Activated CD8-positive, alpha-beta memory T cell treated with anti-CD3 and anti-CD28 coated beads, Interleukin-2, amount 10 ng/mL, durations not matched to agents 7 days and 5 days (primary cell): ENCODE results near the gene SNRNP35. TPM values are rescaled to one million over a fixed set of nuclear protein-coding genes. Genes with fewer than 3 reads are reported as not detected.
"Not testable (repeated sequence)": the region's sequence is repeated elsewhere in the genome, so short reads cannot be mapped to it uniquely, and the experiment has no call there.

ENCODE experiments used
- ATAC-seq: fragments of 150-1000 bp; cut with Tn5 transposase; one replicate; pipeline ENCODE4 v1.10.0; 2021; ENCODE audit warnings: moderate library complexity
- CTCF ChIA-PET: fragments of 350-600 bp; sonication (Branson Sonifier 250); formaldehyde crosslinking; loops from one replicate; lab custom pipeline; 2021; ENCODE audit warnings: antibody characterized with exemption; lab: Charles Lee
- DNase-seq: peaks from one replicate; pipeline ENCODE4 v3.0.0-alpha.2; 2020
- H3K27ac Mint-ChIP-seq: one replicate; pipeline ENCODE4 v1.8.0; 2021; ENCODE audit warnings: mild to moderate bottlenecking, mixed read lengths
- H3K27me3 Mint-ChIP-seq: one replicate; pipeline ENCODE4 v1.8.0; 2021; ENCODE audit warnings: mixed read lengths
- H3K36me3 Mint-ChIP-seq: one replicate; pipeline ENCODE4 v1.8.0; 2021; ENCODE audit warnings: mild to moderate bottlenecking, mixed read lengths
- H3K4me1 Mint-ChIP-seq: one replicate; pipeline ENCODE4 v1.8.0; 2021; ENCODE audit warnings: mixed read lengths
- H3K4me3 Mint-ChIP-seq: one replicate; pipeline ENCODE4 v1.8.0; 2021; ENCODE audit warnings: mild to moderate bottlenecking, moderate library complexity, mixed read lengths
- H3K9me3 Mint-ChIP-seq: one replicate; pipeline ENCODE4 v1.8.0; 2022; ENCODE audit warnings: low read depth, mixed read lengths
- total RNA-seq, 2 experiments: library from RNA; stranded (reverse); gene quantifications; one replicate each; pipeline ENCODE4 v1.2.3, GENCODE V29; 2021

The SNRNP35 gene
- total RNA-seq, 2 experiments from 2014 or later = 31.0 to 32.1 TPM

- H3K4me3 Mint-ChIP-seq, H3K27ac Mint-ChIP-seq, ATAC-seq, DNase-seq, H3K9me3 Mint-ChIP-seq, H3K27me3 Mint-ChIP-seq: not testable (repeated sequence)
- peaks cover 25% of the 10 kb centered on the region for H3K4me1 Mint-ChIP-seq
- CTCF ChIA-PET = interaction anchor here (1.1 to 2.3 kb wide), 2 partner anchors 36 to 119 kb away, joined by 3 to 5 read pairs; no protein-coding TSS in a partner anchor
- peaks cover 28% of the 10 kb centered on the region for H3K36me3 Mint-ChIP-seq
These were observed 5.2 kb downstream of the SNRNP35 start for GRCh38 chr12:123463174-123463573.

- ATAC-seq = no peak
- no peak for DNase-seq
- peaks cover 17% of the 10 kb centered on the region for H3K4me1 Mint-ChIP-seq
- no peak overlapping the region for H3K4me3 Mint-ChIP-seq
- no peaks in the 10 kb centered on the region for H3K27me3 Mint-ChIP-seq
- H3K36me3 Mint-ChIP-seq = peaks cover 23% of the 10 kb centered on the region
- H3K27ac Mint-ChIP-seq = no peak overlapping the region
- CTCF ChIA-PET = no interaction called here
- H3K9me3 Mint-ChIP-seq = no peaks in the 10 kb centered on the region
These were observed 7.1 kb downstream of the SNRNP35 start for GRCh38 chr12:123465084-123465483.

- Mint-ChIP-seq H3K9me3 (no peaks in the 10 kb centered on the region), H3K27me3 (no peaks in the 10 kb centered on the region), H3K36me3 (peaks cover 19% of the 10 kb centered on the region), H3K4me1 (peaks cover 3% of the 10 kb centered on the region), H3K4me3 (no peak overlapping the region), H3K27ac (no peak overlapping the region)
- ATAC-seq = peak; percentile 70
- CTCF ChIA-PET = interaction anchor here (0.8 to 1.7 kb wide), 3 partner anchors 9 to 227 kb away, joined by 3 to 7 read pairs (median 3); no protein-coding TSS in a partner anchor
- no peak for DNase-seq
These were observed 10.8 kb downstream of the SNRNP35 start for GRCh38 chr12:123468786-123469185.

- H3K4me1 Mint-ChIP-seq = peaks cover 5% of the 10 kb centered on the region
- no peak for ATAC-seq
- CTCF ChIA-PET = interaction anchor here (0.8 kb wide), 1 partner anchor 9 kb away, joined by 4 read pairs; no protein-coding TSS in a partner anchor
- no peak overlapping the region for H3K4me3 Mint-ChIP-seq
- H3K9me3 Mint-ChIP-seq = no peaks in the 10 kb centered on the region
- H3K27ac Mint-ChIP-seq = no peak overlapping the region
- H3K27me3 Mint-ChIP-seq = no peaks in the 10 kb centered on the region
- peaks cover 15% of the 10 kb centered on the region for H3K36me3 Mint-ChIP-seq
- DNase-seq = no peak
These were observed 12.0 kb downstream of the SNRNP35 start for GRCh38 chr12:123469978-123470377.

GRCh38 chr12:123471374-123472068, 13.6 kb downstream of the SNRNP35 start:
- H3K27me3 Mint-ChIP-seq = no peaks in the 10 kb centered on the region
- H3K36me3 Mint-ChIP-seq = peaks cover 5% of the 10 kb centered on the region
- no peak overlapping the region for H3K27ac Mint-ChIP-seq
- H3K4me1 Mint-ChIP-seq = peaks cover 1% of the 10 kb centered on the region
- DNase-seq = no peak
- no peaks in the 10 kb centered on the region for H3K9me3 Mint-ChIP-seq
- H3K4me3 Mint-ChIP-seq = no peak overlapping the region
- CTCF ChIA-PET = interaction anchor here (0.7 kb wide), 1 partner anchor 23 kb away, joined by 4 read pairs; no protein-coding TSS in a partner anchor
- no peak for ATAC-seq

- no peak for DNase-seq
- ATAC-seq = no peak
- H3K4me3 Mint-ChIP-seq = no peak overlapping the region
- H3K36me3 Mint-ChIP-seq = peaks cover 3% of the 10 kb centered on the region
- peaks cover 1% of the 10 kb centered on the region for H3K4me1 Mint-ChIP-seq
- H3K27me3 Mint-ChIP-seq = no peaks in the 10 kb centered on the region
- H3K9me3 Mint-ChIP-seq = no peaks in the 10 kb centered on the region
- no peak overlapping the region for H3K27ac Mint-ChIP-seq
- CTCF ChIA-PET = no interaction called here
These were observed 14.5 kb downstream of the SNRNP35 start for GRCh38 chr12:123472438-123472849.

- no peak overlapping the region for H3K27ac Mint-ChIP-seq
- ATAC-seq = no peak
- CTCF ChIA-PET = no interaction called here
- no peaks in the 10 kb centered on the region for H3K27me3 Mint-ChIP-seq
- no peak for DNase-seq
- peaks cover 3% of the 10 kb centered on the region for H3K36me3 Mint-ChIP-seq
- no peak overlapping the region for H3K4me3 Mint-ChIP-seq
- H3K4me1 Mint-ChIP-seq = peaks cover 1% of the 10 kb centered on the region
- no peaks in the 10 kb centered on the region for H3K9me3 Mint-ChIP-seq
These were observed 16.7 kb downstream of the SNRNP35 start for GRCh38 chr12:123474485-123475245.

- no peak overlapping the region for H3K27ac Mint-ChIP-seq
- H3K36me3 Mint-ChIP-seq = peaks cover 3% of the 10 kb centered on the region
- CTCF ChIA-PET = no interaction called here
- no peaks in the 10 kb centered on the region for H3K27me3 Mint-ChIP-seq
- ATAC-seq = no peak
- H3K4me3 Mint-ChIP-seq = no peak overlapping the region
- H3K4me1 Mint-ChIP-seq = peaks cover 1% of the 10 kb centered on the region
- no peaks in the 10 kb centered on the region for H3K9me3 Mint-ChIP-seq
- no peak for DNase-seq
These were observed 17.3 kb downstream of the SNRNP35 start for GRCh38 chr12:123475246-123475703.

- no peaks in the 10 kb centered on the region for H3K27me3 Mint-ChIP-seq
These were observed 20.1 kb downstream of the SNRNP35 start for GRCh38 chr12:123478069-123478468.

GRCh38 chr12:123478762-123479161, 20.8 kb downstream of the SNRNP35 start:
- Mint-ChIP-seq H3K27ac (no peak overlapping the region), H3K4me1 (peaks cover 10% of the 10 kb centered on the region), H3K9me3 (no peaks in the 10 kb centered on the region), H3K36me3 (peaks cover 1% of the 10 kb centered on the region), H3K27me3 (no peaks in the 10 kb centered on the region), H3K4me3 (no peak overlapping the region)
- CTCF ChIA-PET = interaction anchor here (1.4 kb wide), 1 partner anchor 11 kb away, joined by 3 read pairs; no protein-coding TSS in a partner anchor
- DNase-seq (no peak), ATAC-seq (no peak)

More at GRCh38 chr12:123478069-123478468, 20.1 kb downstream of the SNRNP35 start:
- CTCF ChIA-PET = interaction anchor here (1.4 kb wide), 1 partner anchor 12 kb away, joined by 3 read pairs; no protein-coding TSS in a partner anchor
- no peak for DNase-seq
- Mint-ChIP-seq H3K9me3 (no peaks in the 10 kb centered on the region), H3K27ac (no peak overlapping the region), H3K4me3 (no peak overlapping the region), H3K36me3 (peaks cover 1% of the 10 kb centered on the region), H3K4me1 (peaks cover 3% of the 10 kb centered on the region)
- ATAC-seq = no peak

GRCh38 chr12:123479442-123480180, 21.7 kb downstream of the SNRNP35 start:
- ATAC-seq (no peak), DNase-seq (no peak)
- H3K27ac Mint-ChIP-seq = no peak overlapping the region
- no peak overlapping the region for H3K4me3 Mint-ChIP-seq
- H3K27me3 Mint-ChIP-seq = no peaks in the 10 kb centered on the region
- peaks cover 1% of the 10 kb centered on the region for H3K36me3 Mint-ChIP-seq
- H3K9me3 Mint-ChIP-seq = no peaks in the 10 kb centered on the region
- CTCF ChIA-PET = interaction anchor here (0.7 kb wide), 1 partner anchor 57 kb away, joined by 3 read pairs; no protein-coding TSS in a partner anchor
- H3K4me1 Mint-ChIP-seq = peaks cover 17% of the 10 kb centered on the region

GRCh38 chr12:123481251-123481650, 23.3 kb downstream of the SNRNP35 start:
- not testable (repeated sequence) for H3K27ac Mint-ChIP-seq, DNase-seq, H3K36me3 Mint-ChIP-seq, H3K9me3 Mint-ChIP-seq, ATAC-seq, H3K4me3 Mint-ChIP-seq, H3K27me3 Mint-ChIP-seq
- peaks cover 19% of the 10 kb centered on the region for H3K4me1 Mint-ChIP-seq
- CTCF ChIA-PET = interaction anchor here (0.6 kb wide), 1 partner anchor 228 kb away, joined by 3 read pairs; no protein-coding TSS in a partner anchor

GRCh38 chr12:123482876-123483275, 24.9 kb downstream of the SNRNP35 start:
- ATAC-seq = no peak
- no peaks in the 10 kb centered on the region for H3K27me3 Mint-ChIP-seq
- no peak for DNase-seq
- no peak overlapping the region for H3K27ac Mint-ChIP-seq
- H3K36me3 Mint-ChIP-seq = no peaks in the 10 kb centered on the region
- H3K9me3 Mint-ChIP-seq = no peaks in the 10 kb centered on the region
- CTCF ChIA-PET = interaction anchor here (1.0 kb wide), 1 partner anchor 99 kb away, joined by 4 read pairs; no protein-coding TSS in a partner anchor
- no peak overlapping the region for H3K4me3 Mint-ChIP-seq
- H3K4me1 Mint-ChIP-seq = peaks cover 19% of the 10 kb centered on the region
